GM12874 (cell line): ENCODE data around the gene ALAS1.

Experiments used
- CTCF ChIP-seq: IDR thresholded peaks from 2 replicates; pipeline ENCODE4 v1.5.1; 2011; ENCODE audit warnings: low read depth, mild to moderate bottlenecking, control low read depth, low read length, moderate library complexity; ENCODE audit not compliant: insufficient read depth

ALAS1 gene

GRCh38 chr3:52181543-52181942 lies 16.4 kb upstream of the ALAS1 start:
- TF ChIP-seq CTCF, result no peak

- TF ChIP-seq CTCF, result no peak
These were observed 15.8 kb upstream of the ALAS1 start for GRCh38 chr3:52182196-52182595.

- TF ChIP-seq CTCF, result no peak
These were observed 15.3 kb upstream of the ALAS1 start for GRCh38 chr3:52182691-52183090.

GRCh38 chr3:52183786-52184445 lies 14.0 kb upstream of the ALAS1 start:
- TF ChIP-seq CTCF, result no peak

- no peak for TF ChIP-seq CTCF
These were observed 13.3 kb upstream of the ALAS1 start for GRCh38 chr3:52184690-52185089.

- TF ChIP-seq CTCF, result no peak
These were observed 12.6 kb upstream of the ALAS1 start for GRCh38 chr3:52185311-52185710.

GRCh38 chr3:52185837-52186236 lies 12.1 kb upstream of the ALAS1 start:
- TF ChIP-seq CTCF, result no peak
